H1 (cell line): ENCODE results near the gene GBF1. TPM values are rescaled to one million over a fixed set of nuclear protein-coding genes. Genes with fewer than 3 reads are reported as not detected.

Experiments used
- CTCF ChIA-PET: fragments of 300-600 bp; sonication (Branson Sonifier 250); formaldehyde crosslinking; loops from one replicate; lab custom pipeline; 2021; ENCODE audit not compliant: partially characterized antibody; lab: Charles Lee
- POLR2A ChIA-PET: fragments of 300-600 bp; sonication (Branson Sonifier 250); formaldehyde crosslinking; loops from one replicate; lab custom pipeline; 2021; ENCODE audit warnings: inconsistent platforms; ENCODE audit not compliant: partially characterized antibody; lab: Charles Lee
- DNase-seq, 2 experiments: peaks; one replicate each; pipeline versions ENCODE4 v3.0.0 to v3.0.0-alpha.2; 2010 to 2022; ENCODE audit warnings: low spot score in 2 of 2, low read depth in 1 of 2, mixed read lengths in 1 of 2
- FAIRE-seq: peaks from 2 replicates; lab custom pipeline; 2011; peaks lifted over from hg19 to GRCh38; lab: Jason Lieb, UNC
- H2AFZ ChIP-seq: 2 replicates; pipeline ENCODE4 v1.8.1; 2012; ENCODE audit warnings: low read length, inconsistent platforms
- H2AK5ac ChIP-seq: 2 replicates; pipeline ENCODE4 v1.6.1; 2013; ENCODE audit warnings: low read depth, low read length
- H2BK120ac ChIP-seq: replicated peaks from 2 replicates; pipeline ENCODE3; 2013; ENCODE audit warnings: low read depth, low read length, inconsistent platforms
- H2BK12ac ChIP-seq: 2 replicates; pipeline ENCODE4 v1.6.1; 2013; ENCODE audit warnings: low read depth, low read length
- H2BK15ac ChIP-seq: 2 replicates; pipeline ENCODE4 v1.6.1; 2013; ENCODE audit warnings: low read length
- H2BK20ac ChIP-seq: 2 replicates; pipeline ENCODE4 v1.6.1; 2013; ENCODE audit warnings: low read length
- H2BK5ac ChIP-seq: 2 replicates; pipeline ENCODE4 v1.6.1; 2013; ENCODE audit warnings: low read depth, low read length
- H3K14ac ChIP-seq: 2 replicates; pipeline ENCODE4 v1.6.1; 2013; ENCODE audit warnings: inconsistent platforms; ENCODE audit not compliant: insufficient read length
- H3K18ac ChIP-seq: 2 replicates; pipeline ENCODE4 v1.6.1; 2013; ENCODE audit warnings: low read length; ENCODE audit errors: extremely low read depth
- H3K23ac ChIP-seq: 2 replicates; pipeline ENCODE4 v1.6.1; 2013; ENCODE audit warnings: inconsistent platforms; ENCODE audit not compliant: insufficient read length
- H3K23me2 ChIP-seq: 2 replicates; pipeline ENCODE4 v1.6.1; 2013; ENCODE audit warnings: low read depth, low read length
- H3K27ac ChIP-seq: 2 replicates; pipeline ENCODE4 v1.6.1; 2011; ENCODE audit warnings: low read depth, low read length, inconsistent platforms
- H3K27me3 ChIP-seq, 4 experiments: replicated peaks in 1 of 4; 1 replicate in 1 of 4; 2 replicates in 3 of 4; pipeline versions ENCODE4 v1.6.1 to v1.8.1; 2011 to 2013; ENCODE audit warnings: low read length in 3 of 4, mild to moderate bottlenecking in 3 of 4, inconsistent platforms in 2 of 4, mixed read lengths in 2 of 4, moderate library complexity in 1 of 4; ENCODE audit not compliant: control insufficient read depth in 3 of 4, insufficient read depth in 3 of 4; ENCODE audit errors: extremely low read depth in 1 of 4
- H3K36me3 ChIP-seq, 4 experiments: 2 replicates each; pipeline versions ENCODE4 v1.6.1 to v1.8.1; 2011 to 2013; ENCODE audit warnings: mild to moderate bottlenecking in 4 of 4, low read length in 3 of 4, moderate library complexity in 2 of 4, control low read depth in 1 of 4, inconsistent platforms in 1 of 4; ENCODE audit not compliant: insufficient read depth in 4 of 4, control insufficient read depth in 2 of 4
- H3K4ac ChIP-seq: replicated peaks from 2 replicates; pipeline ENCODE3; 2013; ENCODE audit warnings: low read length, low read depth, mixed read lengths, inconsistent platforms; ENCODE audit not compliant: insufficient read length
- H3K4me1 ChIP-seq, 4 experiments: replicated peaks in 1 of 4; 1 replicate in 1 of 4; 2 replicates in 3 of 4; pipeline versions ENCODE4 v1.6.1 to v1.8.1; 2011 to 2013; ENCODE audit warnings: low read length in 3 of 4, inconsistent platforms in 2 of 4, mixed read lengths in 1 of 4; ENCODE audit not compliant: insufficient read depth in 4 of 4, control insufficient read depth in 3 of 4
- H3K4me2 ChIP-seq, 2 experiments: 2 replicates each; pipeline versions ENCODE4 v1.6.1 to v1.8.1; 2011 to 2013; ENCODE audit warnings: low read depth in 2 of 2, low read length in 2 of 2, control low read depth in 1 of 2, inconsistent platforms in 1 of 2, mild to moderate bottlenecking in 1 of 2; ENCODE audit not compliant: insufficient read depth in 1 of 2
- H3K4me3 ChIP-seq, 4 experiments: fragments of 200-600, 300-600 bp in 1 of 4; sonication (generic), shearing (Covaris generic), sonication (Bioruptor Twin) in 1 of 4; 2 replicates each; pipeline versions ENCODE4 v1.5.1 to v1.8.1; 2011 to 2016; ENCODE audit warnings: low read length in 4 of 4, low read depth in 3 of 4, control low read depth in 2 of 4, inconsistent platforms in 2 of 4, mild to moderate bottlenecking in 2 of 4, mixed read lengths in 1 of 4, moderate library complexity in 1 of 4; ENCODE audit not compliant: insufficient read depth in 2 of 4; ENCODE audit errors: extremely low read depth in 1 of 4
- H3K56ac ChIP-seq: replicated peaks from 2 replicates; pipeline ENCODE3; 2013; ENCODE audit warnings: low read depth, mild to moderate bottlenecking, mixed read lengths, low read length, inconsistent platforms; ENCODE audit not compliant: insufficient read length
- H3K79me1 ChIP-seq: 2 replicates; pipeline ENCODE4 v1.6.1; 2013; ENCODE audit warnings: low read depth, low read length, control low read depth
- H3K79me2 ChIP-seq, 2 experiments: 2 replicates each; pipeline versions ENCODE4 v1.6.1 to v1.8.1; 2012 to 2013; ENCODE audit warnings: low read length in 2 of 2, mild to moderate bottlenecking in 2 of 2, inconsistent platforms in 1 of 2; ENCODE audit not compliant: insufficient read depth in 2 of 2, control insufficient read depth in 1 of 2
- H3K9ac ChIP-seq, 4 experiments: replicated peaks in 1 of 4; 1 replicate in 1 of 4; 2 replicates in 3 of 4; pipeline versions ENCODE4 v1.6.1 to v1.8.1; 2011 to 2013; ENCODE audit warnings: low read depth in 3 of 4, low read length in 3 of 4, control low read depth in 2 of 4, mild to moderate bottlenecking in 2 of 4, moderate library complexity in 2 of 4, inconsistent platforms in 1 of 4; ENCODE audit errors: extremely low read depth in 1 of 4
- H3K9me3 ChIP-seq, 2 experiments: 2 replicates each; pipeline versions ENCODE4 v1.6.1 to v1.8.1; 2012 to 2013; ENCODE audit warnings: mild to moderate bottlenecking in 2 of 2, moderate library complexity in 2 of 2, control low read depth in 1 of 2, inconsistent platforms in 1 of 2, low read depth in 1 of 2, low read length in 1 of 2, mixed read lengths in 1 of 2; ENCODE audit not compliant: insufficient read depth in 2 of 2
- H4K20me1 ChIP-seq, 2 experiments: replicated peaks in 1 of 2; 2 replicates each; pipeline versions ENCODE3 to v1.8.1; 2011 to 2013; ENCODE audit warnings: inconsistent platforms in 2 of 2, low read length in 2 of 2, mild to moderate bottlenecking in 1 of 2; ENCODE audit not compliant: insufficient read depth in 2 of 2, control insufficient read depth in 1 of 2
- H4K5ac ChIP-seq: 2 replicates; pipeline ENCODE4 v1.6.1; 2013; ENCODE audit warnings: low read length, low read depth, mixed read lengths, inconsistent platforms; ENCODE audit not compliant: insufficient read length
- H4K8ac ChIP-seq: 2 replicates; pipeline ENCODE4 v1.8.0; 2013; ENCODE audit warnings: mild to moderate bottlenecking, moderate library complexity, low read length, inconsistent platforms; ENCODE audit not compliant: insufficient read depth; ENCODE audit errors: extremely low read depth
- H4K91ac ChIP-seq: replicated peaks from 2 replicates; pipeline ENCODE3; 2013; ENCODE audit warnings: low read length, mixed read lengths, inconsistent platforms; ENCODE audit not compliant: insufficient read length
- BRCA1 ChIP-seq: IDR thresholded peaks from 2 replicates; pipeline ENCODE4 v1.6.1; 2012; ENCODE audit warnings: low read depth, low read length, improper control_type of control experiment
- CTBP2 ChIP-seq: IDR thresholded peaks from 2 replicates; pipeline ENCODE4 v1.7.0; 2011; ENCODE audit warnings: borderline replicate concordance, mild to moderate bottlenecking, moderate library complexity, mixed read lengths, low read length; ENCODE audit not compliant: insufficient read depth, insufficient read length
- POLR2A ChIP-seq, 2 experiments: IDR thresholded peaks; 1 replicate in 1 of 2; 2 replicates in 1 of 2; pipeline ENCODE4 v1.6.1; 2011; ENCODE audit warnings: low read depth in 2 of 2, low read length in 2 of 2, mild to moderate bottlenecking in 2 of 2; ENCODE audit errors: control extremely low read depth in 1 of 2
- TAF7 ChIP-seq: optimal IDR thresholded peaks from 2 replicates; pipeline ENCODE3; 2011; ENCODE audit warnings: low read depth, mild to moderate bottlenecking, inconsistent platforms, low read length, moderate library complexity, borderline replicate concordance
- TEAD4 ChIP-seq: IDR thresholded peaks from 2 replicates; pipeline ENCODE4 v1.6.1; 2012; ENCODE audit warnings: low read depth, low read length, inconsistent platforms, mixed read lengths
- ZNF274 ChIP-seq: IDR thresholded peaks from 2 replicates; pipeline ENCODE4 v1.7.0; 2012; ENCODE audit warnings: low read length, borderline replicate concordance; ENCODE audit errors: extremely low read depth
- WGBS, 2 experiments: shearing (Covaris generic) in 1 of 2; methylation state at CpG; one replicate each; pipeline versions ENCODE4 v1.1.6 to v1.1.7; 2013 to 2015; ENCODE audit warnings: low lambda C conversion rate in 2 of 2, mixed read lengths in 2 of 2, inconsistent platforms in 1 of 2, low coverage in 1 of 2, missing lambda C conversion rate in 1 of 2; ENCODE audit not compliant: insufficient replicate concordance in 2 of 2, insufficient coverage in 1 of 2, insufficient read length in 1 of 2; ENCODE audit errors: extremely low coverage in 1 of 2, missing lambda C conversion rate in 1 of 2; 5-methylcytosine and 5-hydroxymethylcytosine counted together
- polyA plus RNA-seq, 7 experiments: library from polyadenylated mRNA; depleted of rRNA in 3 of 7; stranded (reverse) in 5 of 7; unstranded in 2 of 7; fragments of >200 nt in 5 of 7; fragments of 200-250 nt in 2 of 7; gene quantifications; 1 replicate in 5 of 7; 2 replicates in 1 of 7; 4 replicates in 1 of 7; pipeline versions ENCODE4 v1.2.1 to v1.2.3, GENCODE V29; 2011 to 2013; ENCODE audit warnings: missing spikeins in 2 of 7, mixed read lengths in 2 of 7
- total RNA-seq: library from RNA; stranded (reverse); fragmentation: NEBNext Ultra II Directional; extraction: Animal tissue kit (Norgen Biotek cat#: 25700); gene quantifications from 2 replicates; pipeline ENCODE4 v1.2.1, GENCODE V29; 2021
- TF ChIP-seq, protein P1 (sequence below): IDR thresholded peaks from 2 replicates; pipeline ENCODE4 v1.6.1; 2011; ENCODE audit warnings: low read depth, mild to moderate bottlenecking, low read length; ENCODE audit not compliant: insufficient read depth
- TF ChIP-seq, protein P2 (sequence below): IDR thresholded peaks from 2 replicates; pipeline ENCODE4 v1.6.1; 2012; ENCODE audit warnings: inconsistent platforms
- TF ChIP-seq, protein P3 (sequence below): IDR thresholded peaks from 2 replicates; pipeline ENCODE4 v1.6.1; 2011; ENCODE audit warnings: low read length, improper control_type of control experiment

Gene GBF1
- total and polyA plus RNA-seq, 2 of the 8 experiments (the other 6 are each of a cell fraction or from before 2014, with no cell fraction given), result 11.0 to 25.5 TPM

DNA sequence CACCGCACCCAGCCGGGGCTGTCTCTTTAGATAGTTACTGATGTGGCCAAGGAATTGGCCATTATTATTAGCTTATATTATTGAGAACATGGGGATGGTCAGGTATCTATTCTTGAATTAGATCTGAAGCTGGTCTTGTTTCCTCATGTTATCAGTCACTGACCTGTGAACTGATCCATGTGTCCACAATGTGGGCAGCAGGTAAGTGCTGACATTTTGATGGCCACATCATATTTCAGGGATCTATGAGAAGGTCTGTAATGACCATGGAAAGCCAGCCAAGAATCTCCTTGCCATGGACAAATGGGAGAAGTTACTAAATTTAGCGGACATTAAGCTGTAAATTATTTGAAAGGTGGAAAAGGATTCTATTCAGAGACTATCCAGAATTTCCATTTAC, 61.4 kb downstream of the GBF1 start:
- H3K56ac ChIP-seq, result no peak overlapping the region
- no peak overlapping the region for H4K8ac ChIP-seq
- no peak overlapping the region for H3K27ac ChIP-seq
- CTCF ChIA-PET, result interaction anchor here (0.7 to 1.5 kb wide), 6 partner anchors 21 to 121 kb away, joined by 3 to 5 read pairs (median 4); no protein-coding TSS in a partner anchor
- H2BK12ac ChIP-seq, result no peak overlapping the region
- no peak overlapping the region for H3K14ac ChIP-seq
- H2AFZ ChIP-seq, result no peak overlapping the region
- no peaks in the 10 kb centered on the region for H3K79me1 ChIP-seq
- FAIRE-seq, result no peak
- H3K23me2 ChIP-seq, result no peaks in the 10 kb centered on the region
- no peak overlapping the region for H2BK5ac ChIP-seq
- H3K4ac ChIP-seq, result no peak overlapping the region
- no peak overlapping the region for H4K5ac ChIP-seq
- no peak overlapping the region for H4K91ac ChIP-seq
- peaks cover 0 to 8% of the 10 kb centered on the region in 2 experiments; a peak in 1 of 4 replicates for H3K9me3 ChIP-seq
- no peak overlapping the region for H3K4me2 ChIP-seq
- no peak for DNase-seq
- H2AK5ac ChIP-seq, result no peak overlapping the region
- H3K9ac ChIP-seq, result no peak overlapping the region
- no peak overlapping the region for H3K23ac ChIP-seq
- H3K79me2 ChIP-seq, result peaks cover 0 to 4% of the 10 kb centered on the region in 2 experiments; a peak in 1 of 4 replicates
- H3K4me3 ChIP-seq, result no peak overlapping the region
- H2BK120ac ChIP-seq, result no peak overlapping the region
- no peaks in the 10 kb centered on the region for H3K27me3 ChIP-seq
- H4K20me1 ChIP-seq, result peaks cover 0 to 4% of the 10 kb centered on the region in 2 experiments
- POLR2A ChIA-PET, result no interaction called here
- H3K36me3 ChIP-seq, result no peaks in the 10 kb centered on the region
- peaks cover 0 to 3% (median 0%) of the 10 kb centered on the region in 4 experiments; a peak in 1 of 7 replicates for H3K4me1 ChIP-seq
- H3K18ac ChIP-seq, result no peak overlapping the region
- TF ChIP-seq BRCA1, result no peak
- TF ChIP-seq, protein P1, sequence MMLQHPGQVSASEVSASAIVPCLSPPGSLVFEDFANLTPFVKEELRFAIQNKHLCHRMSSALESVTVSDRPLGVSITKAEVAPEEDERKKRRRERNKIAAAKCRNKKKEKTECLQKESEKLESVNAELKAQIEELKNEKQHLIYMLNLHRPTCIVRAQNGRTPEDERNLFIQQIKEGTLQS, result no peak
- TF ChIP-seq, protein P2, sequence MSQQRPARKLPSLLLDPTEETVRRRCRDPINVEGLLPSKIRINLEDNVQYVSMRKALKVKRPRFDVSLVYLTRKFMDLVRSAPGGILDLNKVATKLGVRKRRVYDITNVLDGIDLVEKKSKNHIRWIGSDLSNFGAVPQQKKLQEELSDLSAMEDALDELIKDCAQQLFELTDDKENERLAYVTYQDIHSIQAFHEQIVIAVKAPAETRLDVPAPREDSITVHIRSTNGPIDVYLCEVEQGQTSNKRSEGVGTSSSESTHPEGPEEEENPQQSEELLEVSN, result no peak
- TF ChIP-seq, protein P3, sequence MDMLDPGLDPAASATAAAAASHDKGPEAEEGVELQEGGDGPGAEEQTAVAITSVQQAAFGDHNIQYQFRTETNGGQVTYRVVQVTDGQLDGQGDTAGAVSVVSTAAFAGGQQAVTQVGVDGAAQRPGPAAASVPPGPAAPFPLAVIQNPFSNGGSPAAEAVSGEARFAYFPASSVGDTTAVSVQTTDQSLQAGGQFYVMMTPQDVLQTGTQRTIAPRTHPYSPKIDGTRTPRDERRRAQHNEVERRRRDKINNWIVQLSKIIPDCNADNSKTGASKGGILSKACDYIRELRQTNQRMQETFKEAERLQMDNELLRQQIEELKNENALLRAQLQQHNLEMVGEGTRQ, result no peak
- no peak for TF ChIP-seq ZNF274
- TF ChIP-seq CTBP2, result no peak
- no peak for TF ChIP-seq POLR2A (IDR thresholded peaks at IDR 0.05; ENCODE audit: control extremely low read depth in 1 of 2, low read depth in 2 of 2, low read length in 2 of 2)
- no peak for TF ChIP-seq TEAD4
- no peak for TF ChIP-seq TAF7
- no peak overlapping the region for H2BK20ac ChIP-seq
- 99% methylated on average over 3 of the region's 3 CpGs; no CpG with 5 or more reads in 1 of the 2 experiments for WGBS, 2 experiments
- H2BK15ac ChIP-seq, result no peak overlapping the region
